NCI-H1694 (cell line): ENCODE results near the gene PNP.

Source experiments
- DNase-seq: peaks from one replicate; lab custom pipeline; 2025; lab: John Stamatoyannopoulos, UW

The PNP gene

DNA sequence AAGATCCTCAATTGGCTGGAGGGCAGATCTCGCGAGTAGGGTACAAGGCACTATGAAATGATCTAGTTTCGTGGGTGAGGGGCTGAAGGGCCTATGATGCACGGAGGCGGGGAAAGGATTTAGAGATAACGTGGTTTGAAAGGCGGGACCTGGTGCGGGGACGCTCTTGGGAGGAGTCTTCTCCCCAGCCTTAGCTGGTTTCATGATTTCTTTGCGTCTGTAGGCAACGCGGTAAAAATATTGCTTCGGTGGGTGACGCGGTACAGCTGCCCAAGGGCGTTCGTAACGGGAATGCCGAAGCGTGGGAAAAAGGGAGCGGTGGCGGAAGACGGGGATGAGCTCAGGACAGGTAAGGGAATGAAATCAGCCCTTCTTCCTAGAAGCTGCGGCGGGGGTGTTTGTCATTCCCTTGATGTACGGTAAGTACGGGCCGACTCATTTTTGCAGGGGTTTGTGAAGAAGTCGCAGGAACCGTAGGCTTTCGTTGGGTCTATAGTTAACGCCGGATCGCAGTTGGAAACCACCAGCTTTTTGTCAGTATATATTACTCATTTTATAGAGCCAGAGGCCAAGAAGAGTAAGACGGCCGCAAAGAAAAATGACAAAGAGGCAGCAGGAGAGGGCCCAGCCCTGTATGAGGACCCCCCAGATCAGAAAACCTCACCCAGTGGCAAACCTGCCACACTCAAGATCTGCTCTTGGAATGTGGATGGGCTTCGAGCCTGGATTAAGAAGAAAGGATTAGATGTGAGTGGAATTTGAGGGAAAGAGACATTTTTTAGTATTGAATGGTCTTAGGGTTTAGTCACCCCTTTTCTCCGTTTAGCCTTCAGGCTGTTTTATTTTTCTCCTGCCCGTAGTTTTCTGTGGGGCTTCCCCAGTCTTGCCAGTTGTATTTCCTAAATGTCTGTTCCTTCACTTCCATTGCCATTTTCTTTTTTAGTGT lies 13.6 kb upstream of the PNP start:
- peak; percentile 96 for DNase-seq

DNA sequence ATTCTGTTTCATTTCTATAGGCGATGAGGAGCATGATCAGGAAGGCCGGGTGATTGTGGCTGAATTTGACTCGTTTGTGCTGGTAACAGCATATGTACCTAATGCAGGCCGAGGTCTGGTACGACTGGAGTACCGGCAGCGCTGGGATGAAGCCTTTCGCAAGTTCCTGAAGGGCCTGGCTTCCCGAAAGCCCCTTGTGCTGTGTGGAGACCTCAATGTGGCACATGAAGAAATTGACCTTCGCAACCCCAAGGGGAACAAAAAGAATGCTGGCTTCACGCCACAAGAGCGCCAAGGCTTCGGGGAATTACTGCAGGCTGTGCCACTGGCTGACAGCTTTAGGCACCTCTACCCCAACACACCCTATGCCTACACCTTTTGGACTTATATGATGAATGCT lies 12.2 kb upstream of the PNP start:
- DNase-seq: no peak

DNA sequence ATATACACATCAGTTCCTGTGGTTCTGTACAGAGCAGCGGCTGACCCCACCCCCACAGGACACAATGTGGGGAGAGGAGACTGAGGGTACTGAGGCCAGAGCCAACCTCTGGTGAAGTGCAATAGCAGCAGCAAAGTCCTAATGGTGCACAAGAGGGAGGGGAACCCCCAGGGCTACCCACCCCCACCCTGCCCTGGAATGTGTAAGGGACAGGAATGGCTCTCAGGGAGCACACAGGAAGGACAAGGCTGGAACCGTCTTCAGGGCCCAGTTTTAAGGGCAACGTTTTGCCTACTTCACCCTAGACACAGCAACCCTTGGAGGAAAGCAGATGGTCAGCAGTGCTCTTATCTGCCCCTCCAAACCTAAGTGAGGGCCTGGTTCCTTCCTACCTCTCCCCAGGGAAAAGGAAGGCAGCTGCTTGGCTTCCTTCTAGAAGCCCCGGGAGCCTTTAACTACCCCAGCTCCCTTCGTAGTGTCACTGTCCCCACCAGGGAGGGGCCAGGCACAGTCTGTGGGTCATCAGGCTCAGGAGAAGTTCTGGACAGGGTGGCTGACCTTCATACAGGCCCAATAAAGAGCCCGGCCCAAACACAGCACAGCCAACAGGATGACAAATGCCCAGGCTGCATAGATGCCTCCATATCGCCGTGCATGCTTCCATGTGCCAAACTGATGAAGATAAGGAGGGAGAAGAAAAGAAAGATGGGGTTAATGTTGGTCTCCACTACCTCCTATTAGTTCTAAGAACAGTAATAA lies 11.0 kb upstream of the PNP start:
- no peak for DNase-seq

DNA sequence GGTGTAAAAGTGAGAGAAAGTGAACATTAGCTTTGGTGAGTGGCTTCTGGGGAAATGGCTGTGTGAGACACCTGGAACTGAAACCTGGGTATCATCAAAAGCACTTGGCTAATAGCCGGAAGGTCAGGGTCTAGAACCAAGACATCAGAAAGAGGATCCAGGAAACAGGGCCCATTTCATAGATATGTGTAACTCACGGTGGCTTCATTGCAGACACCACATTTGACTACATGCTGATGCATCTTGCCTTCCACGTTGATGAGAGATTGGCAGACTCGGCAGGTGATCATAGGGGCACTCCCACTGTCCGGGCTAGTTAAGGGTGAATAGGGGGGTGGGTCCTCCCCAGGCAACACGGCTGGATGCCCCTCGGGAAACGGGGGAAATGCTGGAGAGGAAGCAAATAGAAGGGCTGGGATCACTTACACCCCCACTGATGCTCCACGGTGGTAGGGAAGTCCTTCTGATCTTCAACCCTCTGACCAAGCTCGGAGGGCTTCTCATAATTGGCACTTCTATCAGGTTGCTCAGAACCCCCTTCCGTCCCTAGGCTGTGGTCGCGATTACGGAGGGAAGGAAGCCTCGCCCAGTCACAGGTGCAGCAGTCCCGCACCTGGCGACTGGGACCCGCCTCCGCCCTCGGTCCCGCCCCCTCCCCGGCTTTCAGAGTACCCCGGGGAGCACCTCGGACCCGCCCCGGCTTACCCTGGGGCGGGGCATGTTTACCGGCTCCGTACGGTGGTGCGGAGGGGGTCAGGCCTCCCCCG lies 8.6 kb upstream of the PNP start:
- DNase-seq: no peak

DNA sequence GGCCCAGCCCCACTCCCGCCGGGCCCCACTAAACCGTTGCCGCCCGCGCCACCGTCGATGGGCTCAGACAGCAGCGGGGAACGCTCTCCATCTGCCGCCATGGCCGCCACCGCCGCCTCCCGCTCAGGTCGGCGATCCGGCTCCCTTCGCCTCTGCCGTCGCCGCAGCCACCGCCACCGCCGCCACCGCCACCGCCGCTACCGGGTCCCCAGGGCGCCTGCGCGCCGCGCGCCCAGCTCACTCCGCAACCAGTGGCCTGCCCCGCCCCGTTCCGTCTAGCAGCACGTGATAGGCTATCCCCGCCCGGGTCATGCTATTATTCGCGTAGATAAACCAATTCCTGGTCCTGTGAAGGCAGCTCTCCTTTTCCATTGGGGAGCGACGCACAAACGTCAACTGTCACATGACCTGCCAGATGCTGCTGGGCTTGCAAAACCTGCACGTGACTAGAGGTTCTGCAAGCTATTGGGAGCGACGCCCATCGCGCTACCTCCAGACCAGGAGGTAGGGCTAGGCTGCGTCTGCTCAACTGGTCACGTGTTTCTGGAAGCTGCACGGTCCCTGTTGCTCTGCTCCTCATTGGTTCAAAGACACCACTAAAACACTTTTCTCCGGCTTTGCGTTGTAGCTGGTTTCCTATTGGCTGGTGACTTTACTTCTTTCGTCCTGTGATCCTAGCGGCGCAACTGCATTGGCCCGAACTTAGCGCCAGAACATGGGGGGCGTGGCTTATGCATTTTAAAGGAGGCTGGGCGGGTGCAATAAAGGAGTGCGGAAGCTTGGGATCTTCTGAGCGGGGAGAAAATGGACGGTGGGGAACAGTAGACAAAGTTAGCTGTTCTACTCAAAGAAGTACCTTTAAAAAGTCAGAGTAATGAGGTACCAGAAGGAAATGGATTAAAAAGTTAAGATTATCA lies 7.7 kb upstream of the PNP start, which contains the start of gene PIP4P1:
TSS of gene PIP4P1 (minus strand) at position 210 of the 917 bp plus-strand sequence. CDS start at position 101, 109 bp downstream.
- peak; percentile 100 for DNase-seq

DNA sequence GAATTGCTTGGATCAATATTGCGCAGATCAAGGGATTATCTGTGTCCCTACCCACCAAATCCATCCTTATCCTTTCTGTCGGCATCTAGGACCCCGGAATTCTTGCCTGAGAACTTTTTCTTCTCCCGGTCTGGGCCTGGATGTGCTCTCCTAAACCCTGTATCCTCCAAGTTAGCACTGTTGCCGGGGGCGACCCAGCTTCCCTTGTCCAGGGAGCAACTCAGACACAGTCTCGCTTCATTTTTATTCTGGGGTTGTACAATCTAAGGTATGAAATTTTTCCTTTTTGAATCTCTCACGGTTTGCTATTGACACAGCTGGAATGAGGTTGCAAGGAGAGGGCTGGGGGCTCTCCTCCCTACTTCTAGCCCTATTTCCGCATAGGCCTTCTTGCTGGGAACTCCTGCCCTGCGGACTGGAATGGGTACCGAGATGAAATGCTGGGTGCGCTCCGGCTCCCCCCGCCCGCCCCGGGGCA lies 403 bp upstream of the PNP start:
- no peak for DNase-seq

DNA sequence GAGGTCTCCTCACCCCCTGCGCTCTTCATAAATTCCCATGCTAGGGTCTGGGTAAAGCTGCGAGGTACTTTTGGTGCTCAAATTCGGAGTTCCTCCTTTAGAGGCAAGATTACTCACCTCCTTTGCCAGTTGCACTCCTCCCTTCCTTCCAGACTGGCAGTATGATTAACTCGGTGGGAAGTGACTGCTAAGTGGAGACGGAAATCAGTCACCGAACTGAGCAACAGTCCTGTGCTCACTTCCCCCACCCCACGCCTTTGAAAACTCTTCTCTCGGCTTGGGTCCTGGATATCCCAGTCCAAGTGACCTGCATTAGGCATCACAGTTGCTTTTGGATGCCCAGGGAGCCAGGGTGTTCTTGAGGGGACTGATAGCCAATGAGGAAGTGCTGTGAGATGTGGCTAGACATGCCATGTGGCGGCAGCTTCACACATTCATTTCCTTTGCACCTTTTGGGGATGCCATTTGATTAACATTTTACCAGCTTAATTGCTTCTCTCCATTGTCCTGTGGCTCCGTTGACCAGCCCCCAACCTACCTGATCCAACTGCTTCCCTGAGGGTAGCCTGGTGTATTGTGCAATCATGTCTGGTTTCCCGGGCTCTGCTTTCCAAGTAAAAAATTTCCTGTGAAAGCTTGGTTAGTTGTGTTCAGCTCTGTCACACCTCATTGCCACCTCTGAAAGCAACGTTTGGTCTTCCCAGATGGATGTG lies 840 bp downstream of the PNP start:
- no peak for DNase-seq

DNA sequence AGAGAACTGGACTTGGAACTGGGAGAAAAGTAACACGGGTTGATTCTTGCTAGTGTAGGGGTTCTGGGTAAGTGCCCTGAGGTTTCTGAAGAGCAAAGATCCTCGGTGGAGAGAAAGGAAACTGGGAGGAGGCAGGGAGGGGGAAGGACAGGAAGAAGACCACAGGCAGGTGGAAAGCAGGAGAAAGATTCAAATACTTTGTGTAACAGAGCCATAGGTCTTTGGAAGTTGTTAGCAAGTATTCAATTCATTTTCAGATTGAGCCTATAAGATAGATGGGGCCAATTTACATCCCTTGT lies 1.3 kb downstream of the PNP start:
- no peak for DNase-seq

DNA sequence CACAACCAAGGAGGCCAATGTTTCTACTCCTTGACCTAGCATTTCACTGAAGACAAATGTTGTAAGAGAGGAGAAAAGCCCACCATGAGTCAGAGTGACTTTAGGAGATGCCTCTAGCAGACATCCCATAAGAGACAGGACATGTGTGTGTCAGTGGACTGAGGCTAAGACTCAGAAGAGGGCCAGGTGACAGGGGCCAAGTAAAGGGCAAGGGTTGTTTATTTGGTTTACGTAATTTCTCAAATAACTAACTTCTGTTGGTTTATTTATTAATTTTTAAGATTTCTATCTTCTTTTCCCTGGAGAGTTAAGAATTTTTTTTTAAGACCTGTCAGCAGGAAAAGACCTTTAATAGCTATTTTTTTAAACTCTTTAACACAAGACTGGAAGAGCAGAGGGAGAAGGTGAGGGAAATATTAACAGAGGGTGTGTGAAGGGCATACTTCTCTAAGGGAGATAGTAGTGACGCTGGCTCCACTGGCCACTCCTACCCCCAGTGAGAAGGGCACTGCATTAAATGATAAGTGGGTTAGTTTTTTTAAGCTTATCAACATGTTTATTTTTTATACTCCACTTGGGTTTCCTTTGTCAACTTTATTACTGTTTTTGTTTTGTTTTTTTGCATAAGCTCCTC lies 3.4 kb downstream of the PNP start:
- no peak for DNase-seq

DNA sequence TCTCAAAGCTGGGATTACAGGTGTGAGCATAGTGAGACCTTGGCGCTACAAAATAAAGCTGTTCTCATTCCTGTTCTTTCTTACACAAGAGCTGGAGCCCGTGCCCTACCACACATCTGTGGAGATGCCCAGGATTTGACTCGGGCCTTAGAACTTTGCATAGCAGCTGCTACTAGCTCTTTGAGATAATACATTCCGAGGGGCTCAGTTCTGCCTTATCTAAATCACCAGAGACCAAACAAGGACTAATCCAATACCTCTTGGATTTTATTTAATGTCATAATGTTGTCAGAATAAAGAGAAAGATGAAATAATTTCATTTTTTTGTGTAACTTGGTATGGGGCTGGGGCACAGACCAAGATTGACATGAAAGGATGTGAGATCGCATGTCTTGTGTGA lies 7.6 kb downstream of the PNP start:
- no peak for DNase-seq

DNA sequence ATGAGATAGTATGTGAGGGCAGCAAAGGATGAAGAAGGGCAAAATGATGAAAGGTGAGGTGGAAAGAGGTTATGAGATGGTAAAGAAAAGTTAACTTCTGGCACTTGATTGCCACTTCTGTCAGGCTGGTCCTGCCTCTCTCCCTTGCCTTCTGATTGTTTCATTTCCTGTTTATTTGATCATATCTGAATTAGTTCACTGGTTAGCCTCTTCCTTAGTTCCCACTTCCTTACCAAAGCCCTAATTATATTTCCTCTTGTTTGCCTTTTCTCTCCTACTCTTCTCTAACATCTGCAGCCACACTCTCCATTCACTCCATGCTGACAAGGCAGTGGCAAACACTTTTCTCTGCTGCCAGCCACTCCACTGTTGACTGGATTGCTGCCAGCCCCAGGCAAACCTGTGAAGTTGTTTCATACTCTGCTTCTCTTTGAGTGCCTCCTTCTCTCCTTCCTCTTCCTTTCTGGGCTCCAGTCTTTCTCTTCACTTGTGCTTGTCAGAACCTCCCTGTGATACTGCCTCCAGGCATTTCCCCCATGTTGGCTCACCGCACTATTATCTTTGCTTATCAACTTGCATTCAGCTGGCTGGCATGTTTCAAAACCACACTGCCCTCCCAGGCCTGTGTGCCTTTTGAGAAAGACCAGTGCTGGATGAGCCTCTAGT lies 8.1 kb downstream of the PNP start:
- DNase-seq: no peak

DNA sequence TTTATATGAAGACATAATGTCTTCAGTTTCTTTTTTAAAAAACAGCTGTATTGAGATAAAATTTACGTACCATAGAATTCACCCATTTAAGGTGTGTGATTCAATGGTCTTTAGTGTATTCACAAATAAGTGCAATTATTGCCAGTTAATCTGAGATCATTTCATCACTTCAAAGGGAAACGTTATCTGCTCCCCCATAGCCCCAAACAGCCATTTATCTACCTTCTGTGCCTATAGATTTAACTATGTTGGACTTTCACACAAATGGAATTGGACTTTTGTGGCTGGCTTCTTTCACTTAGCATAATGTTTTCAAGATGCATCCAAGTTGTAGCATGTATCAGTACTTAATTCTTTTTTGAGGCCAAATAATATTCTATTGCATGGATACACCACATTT lies 9.7 kb downstream of the PNP start:
- DNase-seq: no peak

DNA sequence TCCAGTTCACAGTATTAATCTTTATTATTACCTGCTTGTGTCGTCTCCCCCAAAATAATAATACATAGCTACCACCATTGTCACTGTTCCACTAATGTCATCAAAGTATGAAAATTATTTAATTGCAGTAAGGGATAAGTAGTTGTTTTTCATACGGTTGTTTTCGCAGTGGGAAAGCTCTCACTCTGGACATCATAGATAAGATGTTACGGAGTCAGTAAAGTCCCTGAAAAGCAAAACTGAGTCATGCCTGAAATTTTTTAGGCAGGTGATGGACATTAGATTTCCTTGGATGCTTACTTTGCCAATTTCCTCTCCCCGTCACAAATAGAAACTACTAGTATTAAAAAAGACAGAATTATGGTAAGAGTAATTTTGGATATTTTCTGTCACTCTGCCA lies 13.2 kb downstream of the PNP start:
- no peak for DNase-seq

DNA sequence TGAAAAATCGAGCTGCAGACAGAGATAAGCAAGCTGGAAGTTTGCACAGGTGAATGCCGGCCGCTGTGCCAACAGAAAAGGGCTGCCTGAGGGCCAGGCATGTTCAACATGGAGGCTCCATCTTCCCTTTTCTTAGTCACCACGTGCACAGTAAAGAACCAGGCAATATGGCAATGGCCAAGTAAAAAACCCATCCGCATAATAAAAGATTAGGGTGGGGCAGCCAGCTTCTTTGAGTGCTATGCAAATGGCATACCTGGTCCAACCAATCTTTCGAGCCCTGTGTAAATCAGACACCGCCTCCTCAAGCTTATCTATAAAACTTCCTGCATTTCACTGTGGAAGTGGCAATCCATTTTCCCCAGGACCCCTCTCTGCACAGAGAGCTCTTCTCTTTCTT lies 16.7 kb downstream of the PNP start:
- DNase-seq: no peak

DNA sequence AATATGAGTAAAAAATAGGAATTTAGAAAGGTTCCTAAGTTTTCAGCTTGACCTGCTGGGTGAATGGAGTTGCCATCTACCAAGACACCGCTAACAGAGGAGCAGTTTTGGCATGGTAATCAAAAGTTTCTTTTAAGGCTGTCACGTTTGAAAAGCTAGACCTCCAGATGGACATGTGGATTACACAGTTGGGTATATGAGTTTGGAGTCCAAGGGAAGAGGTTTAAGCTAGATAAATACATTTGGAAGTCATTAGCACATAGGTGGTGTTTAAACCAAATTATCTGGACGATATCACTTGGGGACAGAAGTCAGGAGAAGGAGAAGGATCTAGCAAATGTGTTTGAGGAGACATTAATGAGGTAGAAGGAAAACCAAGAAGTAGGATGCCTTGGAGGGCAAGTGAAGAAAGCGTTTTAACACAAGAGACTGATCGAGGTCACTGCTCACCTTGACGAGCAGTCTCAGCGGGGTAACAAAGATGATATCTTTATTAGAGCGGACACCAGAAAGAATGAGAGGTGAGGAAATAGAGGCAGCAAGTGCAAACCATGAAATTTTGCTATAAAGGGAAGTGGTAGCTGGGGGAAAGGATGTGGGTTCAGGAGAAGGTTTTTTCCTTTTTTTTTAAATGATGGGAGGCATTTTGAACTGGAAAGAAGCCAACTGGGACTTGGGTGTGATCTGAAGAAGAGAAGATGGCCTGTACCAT lies 17.6 kb downstream of the PNP start:
- DNase-seq: no peak

DNA sequence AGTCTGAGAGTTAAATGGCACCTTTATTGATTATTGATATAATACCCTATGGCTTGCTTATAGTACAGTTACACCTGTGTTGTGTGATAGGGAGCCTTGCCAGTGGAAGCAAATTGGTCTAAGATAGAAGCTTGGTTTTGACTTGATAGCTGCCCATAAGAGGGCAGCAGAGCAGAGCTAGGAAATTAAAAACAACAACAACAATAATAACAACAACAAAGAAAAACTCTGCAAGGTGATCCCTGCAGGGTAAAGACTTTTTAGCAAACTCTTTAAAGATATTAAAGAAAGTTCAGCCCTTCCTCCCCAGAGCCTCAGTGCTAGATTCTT lies 18.2 kb downstream of the PNP start:
- no peak for DNase-seq

DNA sequence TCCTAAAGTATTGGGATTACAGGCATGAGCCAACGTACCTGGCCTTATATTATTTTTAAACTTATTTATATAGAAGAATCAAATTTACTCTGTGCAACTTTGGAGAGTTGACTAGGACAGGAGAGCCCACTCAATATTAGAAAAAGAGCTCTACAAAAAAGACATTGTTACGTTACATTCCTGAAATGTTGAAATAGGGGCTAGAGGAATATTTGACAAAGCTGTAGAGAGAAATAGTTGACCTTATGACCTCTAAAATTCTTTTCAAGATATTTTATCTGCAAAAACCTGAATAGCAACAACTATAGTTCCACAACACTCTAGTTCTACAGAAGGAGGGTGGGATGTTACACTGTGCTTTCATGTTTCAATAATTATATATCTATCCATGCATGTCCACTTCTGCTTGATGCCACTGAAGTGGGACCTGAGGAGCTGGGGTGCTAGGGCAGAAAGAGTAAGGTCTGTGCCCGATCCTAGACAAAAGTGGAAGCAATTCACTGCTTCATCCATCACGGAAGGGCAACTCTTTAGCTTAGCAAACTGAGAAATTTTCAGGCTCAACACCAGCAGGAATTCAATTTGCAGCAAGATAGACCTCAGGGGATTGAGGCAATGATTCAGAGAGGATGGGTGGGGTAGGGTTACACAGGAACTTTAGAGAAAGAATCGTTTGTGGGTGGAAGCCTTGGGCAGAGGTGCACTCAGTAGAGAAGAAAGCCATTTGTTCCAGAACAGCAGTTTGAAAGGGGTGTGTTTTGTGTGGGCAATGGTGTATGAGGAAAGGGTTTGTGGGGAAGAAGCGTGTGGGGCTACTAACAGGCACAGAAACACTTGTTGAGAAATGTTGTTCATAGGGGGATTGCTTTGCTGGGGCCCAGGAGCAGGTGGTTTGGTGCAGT lies 20.1 kb downstream of the PNP start:
- DNase-seq: no peak

DNA sequence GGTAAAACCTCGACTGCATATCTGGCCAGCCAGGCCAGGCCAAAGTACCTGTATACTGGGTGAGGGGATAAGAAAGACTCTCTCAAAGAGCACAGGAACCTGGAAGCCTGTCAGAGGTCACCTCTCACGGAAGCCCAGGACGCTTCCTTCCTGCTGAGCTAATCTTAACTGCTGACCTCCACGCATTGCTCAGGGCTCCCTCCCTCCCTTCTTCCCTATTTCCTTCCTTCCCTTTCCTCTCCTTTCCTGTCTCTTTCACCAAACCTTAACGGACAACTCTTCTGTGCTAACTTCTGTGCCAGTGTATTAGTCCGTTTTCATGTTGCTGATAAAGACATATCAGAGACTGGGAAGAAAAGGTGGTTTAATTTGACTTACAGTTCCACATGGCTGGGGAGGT lies 21.4 kb downstream of the PNP start:
- no peak for DNase-seq
